Testis (tissue), 2 donors: Measurements from ENCODE around the gene MCCC2.

Experiments
- POLR2A ChIP-seq: fragments of 450-650 bp; IDR thresholded peaks from one replicate; pipeline ENCODE4 v1.6.1; 2017; ENCODE audit warnings: antibody characterized with exemption, mild to moderate bottlenecking, moderate library complexity
- TF ChIP-seq, protein P1 (sequence below), 3 experiments: fragments of 450-650 bp in 2 of 3; fragments of 200-600 bp in 1 of 3; sonication (generic) in 1 of 3; IDR thresholded peaks; one replicate each; pipeline ENCODE4 v1.5.1; 2016 to 2019; ENCODE audit warnings: antibody characterized with exemption in 3 of 3, mild to moderate bottlenecking in 2 of 3, moderate library complexity in 1 of 3

- TF ChIP-seq, protein P1, sequence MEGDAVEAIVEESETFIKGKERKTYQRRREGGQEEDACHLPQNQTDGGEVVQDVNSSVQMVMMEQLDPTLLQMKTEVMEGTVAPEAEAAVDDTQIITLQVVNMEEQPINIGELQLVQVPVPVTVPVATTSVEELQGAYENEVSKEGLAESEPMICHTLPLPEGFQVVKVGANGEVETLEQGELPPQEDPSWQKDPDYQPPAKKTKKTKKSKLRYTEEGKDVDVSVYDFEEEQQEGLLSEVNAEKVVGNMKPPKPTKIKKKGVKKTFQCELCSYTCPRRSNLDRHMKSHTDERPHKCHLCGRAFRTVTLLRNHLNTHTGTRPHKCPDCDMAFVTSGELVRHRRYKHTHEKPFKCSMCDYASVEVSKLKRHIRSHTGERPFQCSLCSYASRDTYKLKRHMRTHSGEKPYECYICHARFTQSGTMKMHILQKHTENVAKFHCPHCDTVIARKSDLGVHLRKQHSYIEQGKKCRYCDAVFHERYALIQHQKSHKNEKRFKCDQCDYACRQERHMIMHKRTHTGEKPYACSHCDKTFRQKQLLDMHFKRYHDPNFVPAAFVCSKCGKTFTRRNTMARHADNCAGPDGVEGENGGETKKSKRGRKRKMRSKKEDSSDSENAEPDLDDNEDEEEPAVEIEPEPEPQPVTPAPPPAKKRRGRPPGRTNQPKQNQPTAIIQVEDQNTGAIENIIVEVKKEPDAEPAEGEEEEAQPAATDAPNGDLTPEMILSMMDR (IDR thresholded peaks at IDR 0.05) = no peak
- no peak for TF ChIP-seq POLR2A
Observed at GRCh38 chr5:71564895-71565294, 22.2 kb upstream of the MCCC2 start.
